ENCODE data around the gene GRIN1. TPM values are rescaled to one million over a fixed set of nuclear protein-coding genes. Genes with fewer than 3 reads are reported as not detected.

GRIN1 gene
- total and polyA plus RNA-seq, 2 of the 13 experiments (the other 11 are each of a cell fraction or from before 2014, with no cell fraction given), result 0.13 TPM; not detected in 1

- no TSS peak for BruUV-seq (replicated peaks)
- Histone ChIP-seq H3K4me3 (replicated peaks in 1 of 3; ENCODE audit: insufficient read depth in 1 of 3, low read depth in 2 of 3, low read length in 3 of 3) (peak overlapping the region; percentile 34 to 62 (median 47); a peak in 4 of 6 replicates), H3K9me3 (ENCODE audit: low read length) (no peaks in the 10 kb centered on the region), H3K27me3 (ENCODE audit: control insufficient read depth in 1 of 2, insufficient read depth in 2 of 2, low read length in 2 of 2) (peaks cover 24 to 91% of the 10 kb centered on the region in 2 experiments; a peak in 4 of 5 replicates), H4K20me1 (ENCODE audit: insufficient read depth, low read length) (no peaks in the 10 kb centered on the region), H3K79me2 (ENCODE audit: insufficient read depth, low read length) (no peaks in the 10 kb centered on the region), H3K27ac (ENCODE audit: extremely low read length, insufficient read depth, low read length) (no peak overlapping the region), H3K36me3 (replicated peaks in 1 of 2; ENCODE audit: control insufficient read depth in 1 of 2, insufficient read depth in 2 of 2, low read length in 2 of 2) (no peaks in the 10 kb centered on the region), H3K9ac (ENCODE audit: insufficient read depth, low read depth, low read length) (no peak overlapping the region), H2AFZ (ENCODE audit: low read length) (no peak overlapping the region), H3K4me2 (ENCODE audit: low read depth, low read length) (peak overlapping the region; percentile 63), H3K4me1 (ENCODE audit: insufficient read depth, low read length) (no peaks in the 10 kb centered on the region)
- FAIRE-seq (no peak), ATAC-seq (peak; percentile 67), DNase-seq (ENCODE audit: low spot score) (no peak)
- in situ Hi-C loops (cut with HindIII; ENCODE audit: extremely low pct_ligation_motif_present, low pct_unique_long_range_greater_than_20kb), result no loop called here
- 51% methylated on average over 12 of the region's 74 CpGs for WGBS (ENCODE audit: low lambda C conversion rate)
- ChIA-PET POLR2A (interaction anchor here (0.7 to 1.3 kb wide), 5 partner anchors 12 to 74 kb away, joined by 3 to 9 read pairs (median 5); partner anchors contain the start of genes ANAPC2, SSNA1 and TPRN), CTCF (ENCODE audit: low intra/inter-chr PET ratio, low total read pairs) (interaction anchor here (0.8 to 1.1 kb wide), 2 partner anchors 65 to 73 kb away, joined by 3 read pairs; no protein-coding TSS in a partner anchor)
- intact Hi-C loops (cut with micrococcal nuclease; ENCODE audit: unreplicated experiment), result no loop called here
- TF ChIP-seq ZNF713 (CRISPR knock-in tag; IDR thresholded peaks at IDR 0.05) (no peak), CC2D1A (CRISPR knock-in tag; IDR thresholded peaks at IDR 0.05) (no peak), ATF1 (CRISPR knock-in tag; IDR thresholded peaks at IDR 0.05) (no peak), SAP130 (CRISPR knock-in tag; IDR thresholded peaks at IDR 0.05; ENCODE audit: low read depth) (peak; percentile 12; the same call in 1 of the 2 replicates), ZNF20 (CRISPR knock-in tag; IDR thresholded peaks at IDR 0.05) (no peak), KLF15 (CRISPR knock-in tag; IDR thresholded peaks at IDR 0.05; ENCODE audit: borderline replicate concordance) (no peak), KDM2A (CRISPR knock-in tag; IDR thresholded peaks at IDR 0.05; ENCODE audit: borderline replicate concordance, low read depth) (0 out of 2 replicates have a peak, but pooled peaks have one; percentile 25), GABPB1 (CRISPR knock-in tag; IDR thresholded peaks at IDR 0.05) (peak; percentile 73), ESRRA (CRISPR knock-in tag; IDR thresholded peaks at IDR 0.05; ENCODE audit: low read depth) (no peak), ZFX (CRISPR knock-in tag; IDR thresholded peaks at IDR 0.05; ENCODE audit: low read depth) (peak; percentile 65), ZNF670 (CRISPR knock-in tag; IDR thresholded peaks at IDR 0.05; ENCODE audit: borderline replicate concordance) (no peak), CREB1 (IDR thresholded peaks at IDR 0.05) (no peak), CREB1 (CRISPR knock-in tag; IDR thresholded peaks at IDR 0.05) (no peak), TBX2 (CRISPR knock-in tag; IDR thresholded peaks at IDR 0.05; ENCODE audit: borderline replicate concordance) (no peak), MED1 (CRISPR knock-in tag; IDR thresholded peaks at IDR 0.05) (no peak), HOXA3 (CRISPR knock-in tag; IDR thresholded peaks at IDR 0.05) (no peak), STAG1 (CRISPR knock-in tag; IDR thresholded peaks at IDR 0.05) (peak; percentile 49)
- TF ChIP-seq, protein P1, sequence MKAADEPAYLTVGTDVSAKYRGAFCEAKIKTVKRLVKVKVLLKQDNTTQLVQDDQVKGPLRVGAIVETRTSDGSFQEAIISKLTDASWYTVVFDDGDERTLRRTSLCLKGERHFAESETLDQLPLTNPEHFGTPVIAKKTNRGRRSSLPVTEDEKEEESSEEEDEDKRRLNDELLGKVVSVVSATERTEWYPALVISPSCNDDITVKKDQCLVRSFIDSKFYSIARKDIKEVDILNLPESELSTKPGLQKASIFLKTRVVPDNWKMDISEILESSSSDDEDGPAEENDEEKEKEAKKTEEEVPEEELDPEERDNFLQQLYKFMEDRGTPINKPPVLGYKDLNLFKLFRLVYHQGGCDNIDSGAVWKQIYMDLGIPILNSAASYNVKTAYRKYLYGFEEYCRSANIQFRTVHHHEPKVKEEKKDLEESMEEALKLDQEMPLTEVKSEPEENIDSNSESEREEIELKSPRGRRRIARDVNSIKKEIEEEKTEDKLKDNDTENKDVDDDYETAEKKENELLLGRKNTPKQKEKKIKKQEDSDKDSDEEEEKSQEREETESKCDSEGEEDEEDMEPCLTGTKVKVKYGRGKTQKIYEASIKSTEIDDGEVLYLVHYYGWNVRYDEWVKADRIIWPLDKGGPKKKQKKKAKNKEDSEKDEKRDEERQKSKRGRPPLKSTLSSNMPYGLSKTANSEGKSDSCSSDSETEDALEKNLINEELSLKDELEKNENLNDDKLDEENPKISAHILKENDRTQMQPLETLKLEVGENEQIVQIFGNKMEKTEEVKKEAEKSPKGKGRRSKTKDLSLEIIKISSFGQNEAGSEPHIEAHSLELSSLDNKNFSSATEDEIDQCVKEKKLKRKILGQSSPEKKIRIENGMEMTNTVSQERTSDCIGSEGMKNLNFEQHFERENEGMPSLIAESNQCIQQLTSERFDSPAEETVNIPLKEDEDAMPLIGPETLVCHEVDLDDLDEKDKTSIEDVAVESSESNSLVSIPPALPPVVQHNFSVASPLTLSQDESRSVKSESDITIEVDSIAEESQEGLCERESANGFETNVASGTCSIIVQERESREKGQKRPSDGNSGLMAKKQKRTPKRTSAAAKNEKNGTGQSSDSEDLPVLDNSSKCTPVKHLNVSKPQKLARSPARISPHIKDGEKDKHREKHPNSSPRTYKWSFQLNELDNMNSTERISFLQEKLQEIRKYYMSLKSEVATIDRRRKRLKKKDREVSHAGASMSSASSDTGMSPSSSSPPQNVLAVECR (CRISPR knock-in tag; IDR thresholded peaks at IDR 0.05; ENCODE audit: borderline replicate concordance), result 0 out of 2 replicates have a peak, but pooled peaks have one; percentile 18
- TF ChIP-seq, protein P2, sequence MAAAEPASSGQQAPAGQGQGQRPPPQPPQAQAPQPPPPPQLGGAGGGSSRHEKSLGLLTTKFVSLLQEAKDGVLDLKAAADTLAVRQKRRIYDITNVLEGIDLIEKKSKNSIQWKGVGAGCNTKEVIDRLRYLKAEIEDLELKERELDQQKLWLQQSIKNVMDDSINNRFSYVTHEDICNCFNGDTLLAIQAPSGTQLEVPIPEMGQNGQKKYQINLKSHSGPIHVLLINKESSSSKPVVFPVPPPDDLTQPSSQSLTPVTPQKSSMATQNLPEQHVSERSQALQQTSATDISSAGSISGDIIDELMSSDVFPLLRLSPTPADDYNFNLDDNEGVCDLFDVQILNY (CRISPR knock-in tag; conservative IDR thresholded peaks at IDR 0.05), result no peak
Measured at GRCh38 chr9:137162505-137163364, 23.8 kb downstream of the GRIN1 start.

Measured in HepG2 (cell line).